Erythroblast (primary cell): ENCODE data around the gene TUFT1.

ENCODE experiments used
- GATA1 ChIP-seq: IDR thresholded peaks from 2 replicates; pipeline ENCODE4 v1.6.1; 2011; ENCODE audit warnings: low read depth, mild to moderate bottlenecking, control low read depth, low read length, moderate library complexity
- POLR2A ChIP-seq: IDR thresholded peaks from 2 replicates; pipeline ENCODE4 v1.6.1; 2011; ENCODE audit warnings: mild to moderate bottlenecking, low read length

DNA sequence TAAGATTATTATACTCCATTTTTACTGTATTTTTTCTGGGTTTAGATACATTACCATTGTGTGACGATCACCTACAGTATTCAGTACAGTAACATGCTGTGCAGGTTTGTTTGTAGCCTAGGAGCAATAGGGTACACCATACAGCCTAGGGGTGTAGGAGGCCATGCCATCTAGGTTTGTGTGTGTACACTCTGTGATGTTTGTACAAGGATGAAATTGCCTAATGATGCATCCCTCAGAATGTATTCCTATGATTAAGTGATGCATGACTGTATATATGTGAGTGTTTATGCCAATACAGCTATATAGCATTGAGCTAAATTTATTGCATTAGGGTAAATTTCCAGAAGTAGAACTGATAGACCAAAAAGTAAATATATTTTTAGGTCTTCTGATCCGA lies 23.3 kb downstream of the TUFT1 start:
- TF ChIP-seq POLR2A (no peak), GATA1 (no peak)
